Calu3 (cell line): ENCODE measurements around the gene PAQR3. TPM values are rescaled to one million over a fixed set of nuclear protein-coding genes. Genes with fewer than 3 reads are reported as not detected.
A peak's percentile ranks its signal among the peaks of the same experiment; 100 is the strongest.

Experiments used
- Bru-seq: library from RNA; stranded (reverse); fragments of 400-500 nt; gene quantifications from one replicate; lab custom pipeline; 2021; lab: Mats Ljungman, UMichigan
- BruChase-seq, 2 experiments: library from RNA; stranded (reverse); fragments of 400-500 nt; gene quantifications; one replicate each; lab custom pipeline; 2021; lab: Mats Ljungman, UMichigan
- BruUV-seq: library from RNA; stranded (reverse); fragments of 400-500 nt; replicated peaks from 2 replicates; lab custom pipeline; 2021; lab: Mats Ljungman, UMichigan
- CTCF ChIA-PET: fragments of 300-600 bp; sonication (Branson Sonifier 250); formaldehyde crosslinking; loops from one replicate; lab custom pipeline; 2022; ENCODE audit warnings: antibody characterized with exemption; lab: Charles Lee
- DNase-seq: peaks from one replicate; pipeline ENCODE4 v3.0.0; 2022
- H3K27ac Mint-ChIP-seq: one replicate; pipeline ENCODE4 v1.8.0; 2022; ENCODE audit warnings: mixed read lengths; ENCODE audit not compliant: unreplicated experiment
- H3K27me3 Mint-ChIP-seq: one replicate; pipeline ENCODE4 v1.8.0; 2022; ENCODE audit warnings: mixed read lengths; ENCODE audit not compliant: unreplicated experiment
- H3K36me3 Mint-ChIP-seq: one replicate; pipeline ENCODE4 v1.8.0; 2022; ENCODE audit warnings: mild to moderate bottlenecking, moderate library complexity, mixed read lengths; ENCODE audit not compliant: insufficient read depth, unreplicated experiment
- H3K4me1 Mint-ChIP-seq: one replicate; pipeline ENCODE4 v1.8.0; 2022; ENCODE audit warnings: mild to moderate bottlenecking, low read depth, mixed read lengths; ENCODE audit not compliant: unreplicated experiment
- H3K4me3 Mint-ChIP-seq: one replicate; pipeline ENCODE4 v1.8.0; 2022; ENCODE audit warnings: mild to moderate bottlenecking, low read depth, moderate library complexity, mixed read lengths; ENCODE audit not compliant: unreplicated experiment
- H3K9me3 Mint-ChIP-seq: one replicate; pipeline ENCODE4 v1.8.0; 2022; ENCODE audit warnings: low read depth, mixed read lengths; ENCODE audit not compliant: unreplicated experiment
- CTCF ChIP-seq: fragments of 200-600 bp; IDR thresholded peaks from one replicate; pipeline ENCODE4 v1.8.0; 2022; ENCODE audit warnings: antibody characterized with exemption; ENCODE audit not compliant: unreplicated experiment
- intact Hi-C: fragments of 100-400 bp; cut with micrococcal nuclease; formaldehyde crosslinking; loops from one replicate; pipeline ENCODE4 v1.10.0; 2022; ENCODE audit not compliant: unreplicated experiment
- long read RNA-seq: library from polyadenylated mRNA; stranded (forward); transcript quantifications from one replicate; pipeline ENCODE4 v2.0.0, GENCODE V29; 2022
- total RNA-seq: library from RNA; stranded (reverse); gene quantifications from 2 replicates; pipeline ENCODE4 v1.2.3, GENCODE V29; 2022

Gene PAQR3, protein sequence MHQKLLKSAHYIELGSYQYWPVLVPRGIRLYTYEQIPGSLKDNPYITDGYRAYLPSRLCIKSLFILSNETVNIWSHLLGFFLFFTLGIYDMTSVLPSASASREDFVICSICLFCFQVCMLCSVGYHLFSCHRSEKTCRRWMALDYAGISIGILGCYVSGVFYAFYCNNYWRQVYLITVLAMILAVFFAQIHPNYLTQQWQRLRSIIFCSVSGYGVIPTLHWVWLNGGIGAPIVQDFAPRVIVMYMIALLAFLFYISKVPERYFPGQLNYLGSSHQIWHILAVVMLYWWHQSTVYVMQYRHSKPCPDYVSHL
- total RNA-seq (11.4 and 14.1 TPM in 2 replicates), Bru-seq, nascent RNA (percentile 53 among the genes with signal in this experiment), BruChase-seq, experiment 1, labeled RNA remaining after a 6-hour chase (percentile 61 among the genes with signal in this experiment), BruChase-seq, experiment 2, labeled RNA remaining after a 2-hour chase (percentile 50 among the genes with signal in this experiment)
- long read RNA-seq, full-length matches to known transcripts: 17 of 18 reads
- long read RNA-seq, partial matches to known transcripts: 1 of 18 reads
- long read RNA-seq, other reads (novel, unspliced or antisense): 0 of 18 reads

GRCh38 chr4:78938868-78939666 is at the start of gene PAQR3:
PAQR3 (minus strand) TSS chr4:78939438; CDS start chr4:78939224, 214 bp downstream.
- no peak for TF ChIP-seq CTCF
- Mint-ChIP-seq H3K27me3 (no peaks in the 10 kb centered on the region), H3K9me3 (no peaks in the 10 kb centered on the region), H3K4me1 (peaks cover 15% of the 10 kb centered on the region), H3K4me3 (peak within 1 kb of the TSS; percentile 90), H3K27ac (peak within 1 kb of the TSS; percentile 81), H3K36me3 (peaks cover 13% of the 10 kb centered on the region)
- peak; percentile 85 for DNase-seq
- intact Hi-C loops: no loop called here
- no TSS peak for BruUV-seq
- CTCF ChIA-PET: interaction anchor here (1.0 kb wide), 1 partner anchor 13 kb away, joined by 4 read pairs; no protein-coding TSS in a partner anchor

GRCh38 chr4:78987683-78988082 is 48.4 kb upstream of the PAQR3 start:
- Mint-ChIP-seq H3K36me3 (no peaks in the 10 kb centered on the region), H3K9me3 (no peaks in the 10 kb centered on the region), H3K4me1 (no peaks in the 10 kb centered on the region), H3K4me3 (no peak overlapping the region), H3K27ac (no peak overlapping the region), H3K27me3 (no peaks in the 10 kb centered on the region)
- intact Hi-C loops: no loop called here
- no peak for DNase-seq
- BruUV-seq: no TSS peak
- TF ChIP-seq CTCF: no peak
- CTCF ChIA-PET: no interaction called here

- BruUV-seq: no TSS peak
- intact Hi-C loops: no loop called here
- H3K9me3 Mint-ChIP-seq: peaks cover 5% of the 10 kb centered on the region
- TF ChIP-seq CTCF: no peak
- H3K4me3 Mint-ChIP-seq: no peak overlapping the region
- CTCF ChIA-PET: no interaction called here
- H3K27ac Mint-ChIP-seq: no peak overlapping the region
- H3K4me1 Mint-ChIP-seq: no peaks in the 10 kb centered on the region
- H3K27me3 Mint-ChIP-seq: peaks cover 12% of the 10 kb centered on the region
- DNase-seq: no peak
- H3K36me3 Mint-ChIP-seq: no peaks in the 10 kb centered on the region
Measured at GRCh38 chr4:78984593-78984992, 45.4 kb upstream of the PAQR3 start.

GRCh38 chr4:78975865-78976264 is 36.6 kb upstream of the PAQR3 start:
- Mint-ChIP-seq H3K4me1 (no peaks in the 10 kb centered on the region), H3K9me3 (peaks cover 1% of the 10 kb centered on the region), H3K36me3 (no peaks in the 10 kb centered on the region), H3K27me3 (peaks cover 5% of the 10 kb centered on the region), H3K4me3 (no peak overlapping the region), H3K27ac (no peak overlapping the region)
- no TSS peak for BruUV-seq
- intact Hi-C loops: no loop called here
- CTCF ChIA-PET: no interaction called here
- no peak for TF ChIP-seq CTCF
- DNase-seq: no peak
